K562 (cell line): ENCODE data around the gene SFPQ. TPM values are rescaled to one million over a fixed set of nuclear protein-coding genes. Genes with fewer than 3 reads are reported as not detected.

ENCODE experiments used
- CHD2 ChIP-seq: IDR thresholded peaks from 2 replicates; pipeline ENCODE4 v1.6.1; 2011; ENCODE audit warnings: low read depth, low read length
- EGR1 ChIP-seq: fragments of 450-650 bp; conservative IDR thresholded peaks from 2 replicates; pipeline ENCODE4 v1.6.1; 2017; ENCODE audit warnings: mild to moderate bottlenecking
- HIVEP1 ChIP-seq: fragments of 250-450 bp; sonication (Bioruptor Pico); IDR thresholded peaks from 2 replicates; pipeline ENCODE4 v1.4.0; 2020; ENCODE audit warnings: mild to moderate bottlenecking
- KAT8 ChIP-seq: fragments of 450-650 bp; IDR thresholded peaks from 2 replicates; pipeline ENCODE4 v1.6.1; 2016; ENCODE audit warnings: low read depth, mild to moderate bottlenecking
- MAFF ChIP-seq: IDR thresholded peaks from 2 replicates; pipeline ENCODE4 v1.6.1; 2012; ENCODE audit warnings: low read length, improper control_type of control experiment
- MED1 ChIP-seq: sonication (generic); formaldehyde crosslinking; IDR thresholded peaks from 2 replicates; pipeline ENCODE4 v1.8.1; 2023; ENCODE audit warnings: missing genetic modification reagents, borderline replicate concordance
- POLR2AphosphoS5 ChIP-seq: IDR thresholded peaks from 2 replicates; pipeline ENCODE4 v1.6.1; 2011; ENCODE audit warnings: mild to moderate bottlenecking, low read depth, low read length, moderate library complexity; ENCODE audit not compliant: control insufficient read depth, insufficient read depth
- RCOR1 ChIP-seq, 2 experiments: IDR thresholded peaks; 2 replicates each; pipeline ENCODE4 v1.6.1; 2012; ENCODE audit warnings: low read depth in 2 of 2, low read length in 2 of 2, borderline replicate concordance in 1 of 2, improper control_type of control experiment in 1 of 2
- SIX5 ChIP-seq, 2 experiments: IDR thresholded peaks; 2 replicates each; pipeline ENCODE4 v1.6.1; 2011; ENCODE audit warnings: low read length in 2 of 2, borderline replicate concordance in 1 of 2, low read depth in 1 of 2, mild to moderate bottlenecking in 1 of 2, moderate library complexity in 1 of 2; ENCODE audit not compliant: insufficient read depth in 1 of 2
- SMC3 ChIP-seq: conservative IDR thresholded peaks from 2 replicates; pipeline ENCODE4 v1.6.1; 2011; ENCODE audit warnings: low read depth, low read length, improper control_type of control experiment; ENCODE audit not compliant: insufficient read depth
- TAF7 ChIP-seq: fragments of 450-650 bp; IDR thresholded peaks from 2 replicates; pipeline ENCODE4 v1.6.1; 2016; ENCODE audit warnings: missing genetic modification characterization, missing compliant biosample characterization
- TBL1XR1 ChIP-seq, 2 experiments: IDR thresholded peaks; 2 replicates each; pipeline ENCODE4 v1.6.1; 2012; ENCODE audit warnings: improper control_type of control experiment in 2 of 2, low read length in 2 of 2, mild to moderate bottlenecking in 1 of 2
- TEAD4 ChIP-seq, 2 experiments: sonication (generic) in 1 of 2; formaldehyde crosslinking in 1 of 2; IDR thresholded peaks; 2 replicates each; pipeline versions ENCODE4 v1.6.1 to v1.8.0; 2012 to 2022; ENCODE audit warnings: borderline replicate concordance in 1 of 2, inconsistent platforms in 1 of 2, low read length in 1 of 2, mild to moderate bottlenecking in 1 of 2, missing genetic modification reagents in 1 of 2
- WHSC1 ChIP-seq: IDR thresholded peaks from one replicate; pipeline ENCODE4 v1.6.1; 2012; ENCODE audit warnings: low read length, control low read depth, inconsistent platforms
- ZKSCAN1 ChIP-seq: fragments of 150-350 bp; IDR thresholded peaks from 2 replicates; pipeline ENCODE4 v1.6.1; 2016; ENCODE audit warnings: low read depth, low read length
- ZNF551 ChIP-seq: fragments of 250-450 bp; sonication (Bioruptor Pico); IDR thresholded peaks from 2 replicates; pipeline ENCODE4 v1.5.0; 2021; ENCODE audit warnings: mild to moderate bottlenecking, moderate library complexity
- ZNF644 ChIP-seq: fragments of 200-800 bp; sonication (Bioruptor generic); IDR thresholded peaks from 2 replicates; pipeline ENCODE4 v1.6.1; 2016; ENCODE audit warnings: low read depth, missing genetic modification characterization, missing compliant biosample characterization
- ZNF76 ChIP-seq: fragments of 250-450 bp; sonication (Bioruptor Pico); IDR thresholded peaks from 2 replicates; pipeline ENCODE4 v1.4.0; 2020; ENCODE audit warnings: mild to moderate bottlenecking, moderate library complexity, borderline replicate concordance
- ZNF778 ChIP-seq: fragments of 450-650 bp; formaldehyde crosslinking; IDR thresholded peaks from 2 replicates; pipeline ENCODE4 v1.4.0; 2020; ENCODE audit warnings: mild to moderate bottlenecking, moderate library complexity
- polyA plus RNA-seq, 8 experiments: library from polyadenylated mRNA; depleted of rRNA in 4 of 8; stranded (reverse) in 5 of 8; unstranded in 3 of 8; fragments of >200 nt; fragmentation: Nextera tagmentation in 2 of 8; fragmentation: Illumina TruSeq in 1 of 8; extraction: Ambion mirVana in 2 of 8; extraction: Trizol in 1 of 8; gene quantifications; 2 replicates each; pipeline versions ENCODE4 v1.2.1 to v1.2.3, GENCODE V29; 2011 to 2014; ENCODE audit warnings: inconsistent platforms in 1 of 8, missing spikeins in 1 of 8
- total RNA-seq, 7 experiments: library from RNA; depleted of rRNA in 6 of 7; stranded (reverse); fragments of >200 nt in 6 of 7; fragmentation: Illumina TruSeq in 2 of 7; extraction: Trizol in 2 of 7; gene quantifications; 2 replicates each; pipeline versions ENCODE4 v1.2.1 to v1.2.3, GENCODE V29; 2011 to 2021; ENCODE audit warnings: low replicate concordance in 1 of 7
- TF ChIP-seq, protein P1 (sequence below): fragments of 250-450 bp; sonication (Bioruptor Pico); IDR thresholded peaks from 2 replicates; pipeline ENCODE4 v1.8.0; 2021; ENCODE audit warnings: borderline replicate concordance, mild to moderate bottlenecking, moderate library complexity; ENCODE audit not compliant: poor library complexity, severe bottlenecking
- TF ChIP-seq, protein P2 (sequence below), 2 experiments: fragments of 450-650 bp in 1 of 2; sonication (generic) in 1 of 2; formaldehyde crosslinking; conservative IDR thresholded peaks; 2 replicates each; pipeline versions ENCODE4 v1.4.0 to v1.8.1; 2020 to 2022; ENCODE audit warnings: mild to moderate bottlenecking in 1 of 2, missing genetic modification reagents in 1 of 2
- TF ChIP-seq, protein P3 (sequence below): fragments of 250-450 bp; sonication (Bioruptor Pico); IDR thresholded peaks from 2 replicates; pipeline ENCODE4 v1.9.0; 2021; ENCODE audit warnings: mild to moderate bottlenecking
- TF ChIP-seq, protein P4 (sequence below): sonication (generic); formaldehyde crosslinking; IDR thresholded peaks from 2 replicates; pipeline ENCODE4 v1.8.1; 2023; ENCODE audit warnings: mild to moderate bottlenecking, missing genetic modification reagents
- TF ChIP-seq, protein P5 (sequence below): IDR thresholded peaks from 3 replicates; pipeline ENCODE4 v1.6.1; 2011; ENCODE audit warnings: borderline replicate concordance, mild to moderate bottlenecking; ENCODE audit not compliant: insufficient read length, insufficient read depth

Gene SFPQ
- total and polyA plus RNA-seq, 9 of the 15 experiments (the other 6 are each of a cell fraction or from before 2014, with no cell fraction given), result 69.7 to 562 (median 399) TPM

DNA sequence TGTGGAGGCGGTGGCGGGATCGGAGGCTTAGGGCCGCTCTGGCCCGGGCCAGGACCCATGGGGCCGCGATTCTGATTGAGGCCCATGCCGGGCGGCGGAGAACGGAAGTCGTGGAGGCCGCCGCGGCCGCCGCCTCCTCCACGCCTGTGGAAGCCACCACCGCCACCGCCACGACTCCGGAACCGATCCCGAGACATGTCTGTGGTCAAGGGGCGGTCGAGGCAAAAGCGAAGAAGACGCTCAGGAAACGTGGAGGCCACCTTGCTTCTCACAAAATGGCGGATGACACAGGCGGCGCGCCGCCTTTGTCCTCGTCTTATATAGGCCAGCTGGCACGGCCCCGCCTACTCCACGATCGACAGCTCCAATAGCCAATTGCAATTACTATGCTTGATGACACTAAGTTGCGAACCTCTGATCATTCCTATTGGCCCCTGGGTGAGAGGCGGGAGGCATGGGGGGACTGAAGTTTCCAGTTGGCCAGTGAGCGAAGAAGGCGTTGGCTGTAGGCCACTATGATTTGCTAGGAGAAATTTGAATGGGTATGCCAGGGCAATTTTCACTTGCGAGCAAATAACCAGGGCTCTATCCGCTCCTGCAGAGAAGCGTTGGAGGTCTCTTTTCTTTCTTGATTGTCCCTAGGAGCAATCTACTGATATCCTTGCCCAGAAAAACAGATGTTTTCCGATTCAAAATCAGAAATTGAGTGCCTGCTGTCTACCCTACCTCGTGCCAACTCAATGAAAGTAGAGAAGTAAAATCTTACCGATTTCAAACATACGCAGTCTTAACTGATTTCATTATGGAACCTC is at the start of gene SFPQ (continued):
- TF ChIP-seq RCOR1 (IDR thresholded peaks at IDR 0.05; ENCODE audit: borderline replicate concordance in 1 of 2, low read depth in 2 of 2, low read length in 2 of 2), result peak in 1 of 2 experiments; percentile 20; a peak in 1 of 4 replicates
- TF ChIP-seq TBL1XR1 (IDR thresholded peaks at IDR 0.05; ENCODE audit: low read length in 2 of 2), result peak; percentile 46 to 71; a peak in 1 of 4 replicates
- 0 out of 2 replicates have a peak, but pooled peaks have one; percentile 3 for TF ChIP-seq ZKSCAN1
- TF ChIP-seq, protein P1, sequence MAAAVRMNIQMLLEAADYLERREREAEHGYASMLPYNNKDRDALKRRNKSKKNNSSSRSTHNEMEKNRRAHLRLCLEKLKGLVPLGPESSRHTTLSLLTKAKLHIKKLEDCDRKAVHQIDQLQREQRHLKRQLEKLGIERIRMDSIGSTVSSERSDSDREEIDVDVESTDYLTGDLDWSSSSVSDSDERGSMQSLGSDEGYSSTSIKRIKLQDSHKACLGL (CRISPR knock-in tag), result peak; percentile 54
- TF ChIP-seq, protein P2, sequence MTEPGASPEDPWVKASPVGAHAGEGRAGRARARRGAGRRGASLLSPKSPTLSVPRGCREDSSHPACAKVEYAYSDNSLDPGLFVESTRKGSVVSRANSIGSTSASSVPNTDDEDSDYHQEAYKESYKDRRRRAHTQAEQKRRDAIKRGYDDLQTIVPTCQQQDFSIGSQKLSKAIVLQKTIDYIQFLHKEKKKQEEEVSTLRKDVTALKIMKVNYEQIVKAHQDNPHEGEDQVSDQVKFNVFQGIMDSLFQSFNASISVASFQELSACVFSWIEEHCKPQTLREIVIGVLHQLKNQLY (CRISPR knock-in tag; conservative IDR thresholded peaks at IDR 0.05), result no peak
- TF ChIP-seq SIX5 (IDR thresholded peaks at IDR 0.05; ENCODE audit: borderline replicate concordance in 1 of 2, insufficient read depth in 1 of 2, low read depth in 1 of 2, low read length in 2 of 2), result no peak
- TF ChIP-seq MED1 (CRISPR knock-in tag), result no peak
- no peak for TF ChIP-seq ZNF778 (CRISPR knock-in tag)
- TF ChIP-seq ZNF644, result 0 out of 2 replicates have a peak, but pooled peaks have one; percentile 70
- TF ChIP-seq WHSC1, result no peak
- peak; percentile 87 for TF ChIP-seq CHD2
- TF ChIP-seq, protein P3, sequence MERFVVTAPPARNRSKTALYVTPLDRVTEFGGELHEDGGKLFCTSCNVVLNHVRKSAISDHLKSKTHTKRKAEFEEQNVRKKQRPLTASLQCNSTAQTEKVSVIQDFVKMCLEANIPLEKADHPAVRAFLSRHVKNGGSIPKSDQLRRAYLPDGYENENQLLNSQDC, result peak; percentile 92; the same call in 1 of the 2 replicates
- peak; percentile 71 for TF ChIP-seq TEAD4 (IDR thresholded peaks at IDR 0.05; ENCODE audit: low read length)
- TF ChIP-seq TEAD4 (CRISPR knock-in tag; IDR thresholded peaks at IDR 0.05; ENCODE audit: borderline replicate concordance), result peak; percentile 72; the same call in 1 of the 2 replicates
- TF ChIP-seq, protein P4, sequence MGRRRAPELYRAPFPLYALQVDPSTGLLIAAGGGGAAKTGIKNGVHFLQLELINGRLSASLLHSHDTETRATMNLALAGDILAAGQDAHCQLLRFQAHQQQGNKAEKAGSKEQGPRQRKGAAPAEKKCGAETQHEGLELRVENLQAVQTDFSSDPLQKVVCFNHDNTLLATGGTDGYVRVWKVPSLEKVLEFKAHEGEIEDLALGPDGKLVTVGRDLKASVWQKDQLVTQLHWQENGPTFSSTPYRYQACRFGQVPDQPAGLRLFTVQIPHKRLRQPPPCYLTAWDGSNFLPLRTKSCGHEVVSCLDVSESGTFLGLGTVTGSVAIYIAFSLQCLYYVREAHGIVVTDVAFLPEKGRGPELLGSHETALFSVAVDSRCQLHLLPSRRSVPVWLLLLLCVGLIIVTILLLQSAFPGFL, result no peak
- TF ChIP-seq, protein P5, sequence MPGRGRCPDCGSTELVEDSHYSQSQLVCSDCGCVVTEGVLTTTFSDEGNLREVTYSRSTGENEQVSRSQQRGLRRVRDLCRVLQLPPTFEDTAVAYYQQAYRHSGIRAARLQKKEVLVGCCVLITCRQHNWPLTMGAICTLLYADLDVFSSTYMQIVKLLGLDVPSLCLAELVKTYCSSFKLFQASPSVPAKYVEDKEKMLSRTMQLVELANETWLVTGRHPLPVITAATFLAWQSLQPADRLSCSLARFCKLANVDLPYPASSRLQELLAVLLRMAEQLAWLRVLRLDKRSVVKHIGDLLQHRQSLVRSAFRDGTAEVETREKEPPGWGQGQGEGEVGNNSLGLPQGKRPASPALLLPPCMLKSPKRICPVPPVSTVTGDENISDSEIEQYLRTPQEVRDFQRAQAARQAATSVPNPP, result no peak
- TF ChIP-seq KAT8, result peak; percentile 94
- peak; percentile 96 for TF ChIP-seq TAF7 (tag)
- TF ChIP-seq HIVEP1, result no peak
- no peak for TF ChIP-seq SMC3
- TF ChIP-seq POLR2AphosphoS5, result peak; percentile 99
- TF ChIP-seq MAFF, result no peak
- TF ChIP-seq EGR1, result no peak
- TF ChIP-seq ZNF76 (CRISPR knock-in tag), result no peak
- no peak for TF ChIP-seq ZNF551 (CRISPR knock-in tag)
